Activated T-helper 1 cell treated with anti-CD3 and anti-CD28 coated beads, Interleukin-2, amount 50 U/mL, for 16 hours (primary cell): ENCODE results near the gene CYBC1.
"Not testable (repeated sequence)": the region's sequence is repeated elsewhere in the genome, so short reads cannot be mapped to it uniquely, and the experiment has no call there.

ENCODE experiments used
- DNase-seq, 2 donors: peaks; one replicate each; pipeline ENCODE4 v3.0.0-alpha.2; 2020; ENCODE audit warnings: low read depth in 1 of 2, low spot score in 1 of 2

CYBC1 gene

GRCh38 chr17:82435601-82436583, 14.7 kb downstream of the CYBC1 start:
- DNase-seq = no peak

GRCh38 chr17:82435103-82435502, 15.4 kb downstream of the CYBC1 start:
- DNase-seq = no peak

GRCh38 chr17:82434216-82434565, 16.4 kb downstream of the CYBC1 start:
- no peak for DNase-seq

- no peak for DNase-seq
Observed at GRCh38 chr17:82433560-82434215, 16.9 kb downstream of the CYBC1 start.

GRCh38 chr17:82432017-82432416, 18.5 kb downstream of the CYBC1 start:
- DNase-seq = no peak

- no peak for DNase-seq
Observed at GRCh38 chr17:82429824-82430223, 20.7 kb downstream of the CYBC1 start.

- DNase-seq = no peak
Observed at GRCh38 chr17:82428546-82428945, 22.0 kb downstream of the CYBC1 start.

GRCh38 chr17:82424863-82425159, 25.7 kb downstream of the CYBC1 start:
- no peak for DNase-seq

GRCh38 chr17:82424001-82424862, 26.3 kb downstream of the CYBC1 start:
- peak in 1 of 2 donors; percentile 31 for DNase-seq

GRCh38 chr17:82419540-82419939, 31.0 kb downstream of the CYBC1 start:
- no peak for DNase-seq

- DNase-seq = peak; percentile 68 to 79
Observed at GRCh38 chr17:82418001-82418986, 32.3 kb downstream of the CYBC1 start, which contains the start of the genes HEXD and OGFOD3. HEXD (plus strand) TSS chr17:82418347; CDS start chr17:82419800, 1,453 bp downstream. OGFOD3 (minus strand) TSS chr17:82418586; CDS start chr17:82418485, 101 bp downstream.

GRCh38 chr17:82416771-82417170, 33.8 kb downstream of the CYBC1 start:
- no peak for DNase-seq

GRCh38 chr17:82416264-82416663, 34.3 kb downstream of the CYBC1 start:
- no peak for DNase-seq

- no peak for DNase-seq
Observed at GRCh38 chr17:82415786-82416185, 34.8 kb downstream of the CYBC1 start.

- no peak for DNase-seq
Observed at GRCh38 chr17:82415336-82415735, 35.2 kb downstream of the CYBC1 start.

- DNase-seq = peak; percentile 46 to 51
Observed at GRCh38 chr17:82414548-82415281, 35.8 kb downstream of the CYBC1 start.

GRCh38 chr17:82412535-82413520, 37.7 kb downstream of the CYBC1 start:
- DNase-seq = no peak

GRCh38 chr17:82412081-82412480, 38.5 kb downstream of the CYBC1 start:
- DNase-seq = not testable (repeated sequence)
